HG03378 (cell line): ENCODE data around the gene DAAM1.

Source experiments
- ATAC-seq: cut with Tn5 transposase; IDR thresholded peaks from one replicate; pipeline ENCODE4 v1.9.1; 2021; ENCODE audit warnings: mild to moderate bottlenecking, moderate library complexity; ENCODE audit not compliant: unreplicated experiment

The DAAM1 gene

GRCh38 chr14:59187118-59187517 lies 1.3 kb upstream of the DAAM1 start:
- no peak for ATAC-seq

- ATAC-seq: peak; percentile 18
These were observed 536 bp upstream of the DAAM1 start for GRCh38 chr14:59187802-59188460.

GRCh38 chr14:59189091-59189785 lies 771 bp downstream of the DAAM1 start:
- peak; percentile 5 for ATAC-seq

GRCh38 chr14:59189786-59190368 lies 1.4 kb downstream of the DAAM1 start:
- peak; percentile 45 for ATAC-seq

DNA sequence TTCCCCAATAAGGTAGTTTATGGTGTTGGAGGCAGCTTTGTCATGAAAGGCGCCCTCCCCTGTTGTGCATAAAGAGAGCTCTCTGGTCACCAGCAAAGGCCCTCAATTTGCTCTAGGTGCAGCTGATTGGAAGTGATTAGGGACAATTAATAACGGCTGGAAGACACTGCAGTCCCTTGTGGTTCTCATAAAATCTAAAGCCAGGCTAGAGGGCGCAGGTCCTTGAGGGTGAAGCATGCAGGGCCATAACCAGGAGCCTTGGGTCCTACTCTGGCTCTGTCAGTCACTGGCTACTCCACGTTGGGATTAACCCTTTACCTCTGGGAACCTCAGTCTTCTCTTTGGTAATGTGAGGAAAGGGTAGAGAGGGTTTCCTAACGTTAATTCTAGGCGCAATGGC lies 1.9 kb downstream of the DAAM1 start:
- peak; percentile 6 for ATAC-seq

- ATAC-seq: no peak
These were observed 7.4 kb downstream of the DAAM1 start for GRCh38 chr14:59195912-59196311.

GRCh38 chr14:59197695-59198262 lies 9.3 kb downstream of the DAAM1 start:
- ATAC-seq: no peak

DNA sequence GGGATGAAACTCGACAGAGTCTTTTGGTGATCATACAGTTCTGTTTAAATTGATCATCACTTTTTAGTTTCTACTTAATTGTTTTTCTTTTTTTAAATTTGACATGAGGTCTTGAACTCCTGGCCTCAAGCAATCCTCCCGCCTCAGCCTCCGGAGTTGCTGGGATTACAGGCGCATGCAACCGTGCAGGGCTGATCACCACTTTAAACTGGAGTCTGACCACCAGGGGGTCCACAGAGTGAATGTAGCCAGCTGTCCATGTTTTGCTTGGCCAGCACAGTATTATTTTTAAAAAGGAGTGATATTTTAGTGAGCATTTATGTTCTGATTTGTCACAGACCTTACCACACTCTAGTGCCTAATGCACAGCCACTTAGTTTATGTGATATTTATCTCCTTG lies 10.7 kb downstream of the DAAM1 start:
- no peak for ATAC-seq

DNA sequence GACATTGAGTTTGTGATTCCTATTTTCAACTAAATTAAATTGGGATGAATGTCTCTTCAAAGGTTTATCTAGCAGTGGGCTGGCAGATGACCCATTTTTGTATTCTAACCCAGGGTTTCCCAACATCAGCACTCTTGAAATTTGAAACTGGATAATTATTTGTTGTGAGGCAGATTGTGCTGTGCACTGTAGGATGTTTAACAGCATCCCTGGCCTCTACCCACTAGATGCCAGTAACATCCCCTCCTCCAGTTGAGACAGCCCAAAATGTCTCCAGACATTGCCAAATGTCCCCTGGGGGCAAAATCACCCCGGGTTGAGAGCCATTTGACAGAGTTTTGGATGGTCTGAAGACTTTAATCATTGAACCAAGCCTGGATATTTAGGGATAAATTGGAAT lies 11.1 kb downstream of the DAAM1 start:
- no peak for ATAC-seq

DNA sequence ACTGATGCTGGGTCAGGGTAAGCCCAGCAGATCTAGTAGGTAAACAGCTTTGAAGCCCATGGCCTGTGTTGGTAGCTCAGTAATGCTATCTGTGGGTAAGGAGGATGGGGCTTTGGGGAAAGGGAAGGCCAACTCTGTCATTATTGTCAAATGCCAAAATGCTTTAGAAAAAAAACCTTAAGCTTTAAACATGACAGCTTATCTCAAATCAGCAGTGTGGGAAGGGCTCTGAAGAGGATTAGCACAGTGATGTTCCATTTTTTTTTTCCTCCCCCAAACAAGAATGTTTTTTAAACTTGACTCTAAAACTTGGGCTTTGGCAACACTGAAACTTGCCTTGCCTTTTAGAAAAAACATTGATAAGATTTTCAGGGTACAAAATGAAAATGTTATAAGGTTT lies 11.7 kb downstream of the DAAM1 start:
- ATAC-seq: no peak

GRCh38 chr14:59202031-59202430 lies 13.6 kb downstream of the DAAM1 start:
- ATAC-seq: no peak

GRCh38 chr14:59204305-59204704 lies 15.8 kb downstream of the DAAM1 start:
- ATAC-seq: no peak

DNA sequence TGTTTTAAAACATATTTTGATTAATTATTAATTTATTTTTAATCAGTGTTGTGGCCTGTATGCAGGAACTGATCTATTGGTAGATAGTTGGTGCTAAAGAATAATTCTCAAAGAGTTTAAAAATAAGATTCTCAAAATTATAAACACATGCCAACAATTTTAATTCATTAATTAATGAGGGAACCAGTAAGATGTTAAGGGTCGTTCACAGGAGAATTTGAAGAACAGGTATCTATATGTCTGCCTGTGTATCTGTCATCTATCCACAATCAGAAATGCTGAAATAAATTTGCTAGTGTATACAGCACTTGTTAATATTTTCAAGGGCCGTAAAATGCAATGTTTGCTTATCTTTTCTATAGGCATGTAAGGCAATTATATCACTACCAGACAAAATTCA lies 18.4 kb downstream of the DAAM1 start:
- ATAC-seq: no peak

GRCh38 chr14:59207506-59207933 lies 19.1 kb downstream of the DAAM1 start:
- ATAC-seq: no peak

- no peak for ATAC-seq
These were observed 19.9 kb downstream of the DAAM1 start for GRCh38 chr14:59208224-59208814.

DNA sequence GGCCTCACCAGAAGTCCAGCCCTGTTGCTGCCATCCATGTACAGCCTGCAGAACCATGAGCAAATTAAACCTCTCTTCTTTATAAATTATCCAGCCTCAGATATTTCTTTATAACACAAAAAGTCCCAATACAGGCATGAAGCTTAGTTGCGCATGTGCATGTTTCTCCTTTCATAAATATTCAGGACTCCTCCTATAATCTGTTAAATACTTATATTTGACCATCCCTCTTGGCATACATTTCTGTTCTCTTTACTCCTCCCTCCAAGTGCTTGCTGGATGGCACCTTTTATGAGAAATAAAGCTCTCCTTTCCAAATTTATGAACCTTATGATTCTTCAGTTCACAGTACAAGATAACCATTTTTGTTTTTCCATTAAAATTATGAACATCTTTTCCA lies 20.5 kb downstream of the DAAM1 start:
- no peak for ATAC-seq

DNA sequence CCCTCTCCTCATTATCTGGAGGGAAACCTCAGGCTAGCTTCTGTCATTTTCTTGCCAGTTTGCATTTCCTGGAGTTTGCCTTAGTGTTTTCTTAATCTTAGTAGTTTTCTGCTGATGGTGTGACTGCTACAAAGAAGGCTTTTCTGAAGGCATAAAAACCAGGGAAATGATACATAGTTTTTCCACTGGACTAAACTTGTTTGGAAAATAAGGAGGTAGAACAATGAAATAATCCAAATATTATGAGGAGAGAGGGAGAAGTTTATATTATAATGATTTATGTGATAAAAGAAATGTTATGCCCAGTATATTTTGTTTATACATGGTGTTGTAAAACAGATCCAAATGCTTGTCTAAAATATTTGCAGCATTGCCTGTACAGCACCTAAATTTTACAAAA lies 22.2 kb downstream of the DAAM1 start:
- ATAC-seq: no peak

DNA sequence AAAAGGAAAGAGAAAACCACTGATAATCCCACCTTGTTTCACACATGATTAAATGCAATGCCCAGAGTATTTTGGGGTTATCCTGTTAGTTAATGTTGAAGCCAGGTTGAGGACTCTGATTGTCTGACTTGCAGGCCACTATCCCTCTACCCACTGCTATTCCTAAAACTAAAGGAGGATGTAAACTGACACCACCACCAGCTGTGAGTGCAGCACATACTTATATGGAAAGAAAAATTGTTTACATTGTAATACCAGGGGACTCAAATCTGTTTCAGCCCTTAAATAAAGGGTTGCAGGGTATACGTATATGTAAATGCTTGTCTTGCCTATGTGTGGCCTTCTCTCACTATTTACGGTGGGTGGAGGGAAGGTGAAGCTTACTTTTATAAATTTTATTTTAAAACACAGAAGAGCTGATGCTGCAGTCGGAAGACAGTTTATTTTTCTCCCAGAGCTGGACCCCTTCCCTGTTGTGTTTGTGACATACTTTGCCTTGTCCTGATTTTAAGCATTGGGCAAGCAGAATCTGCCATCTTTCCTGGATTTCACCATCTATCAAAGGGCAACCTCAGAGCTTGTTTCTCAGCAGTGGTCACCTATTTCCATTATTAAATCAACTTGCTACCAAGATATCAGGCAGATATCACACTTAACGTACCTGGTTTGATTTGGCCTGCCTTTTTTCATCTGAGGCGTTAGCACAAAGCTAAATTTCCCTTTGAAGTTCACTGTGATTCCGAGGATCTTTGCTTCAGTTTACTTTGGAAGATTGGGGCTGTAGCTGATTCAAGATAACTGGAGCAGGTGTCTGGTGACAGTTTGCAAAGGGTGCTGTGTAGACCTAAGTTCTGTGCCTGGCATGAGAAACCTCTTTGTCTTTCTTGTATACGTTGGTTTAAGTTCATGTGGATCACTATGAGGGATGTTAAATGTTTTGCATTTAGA lies 25.2 kb downstream of the DAAM1 start:
- ATAC-seq: no peak

DNA sequence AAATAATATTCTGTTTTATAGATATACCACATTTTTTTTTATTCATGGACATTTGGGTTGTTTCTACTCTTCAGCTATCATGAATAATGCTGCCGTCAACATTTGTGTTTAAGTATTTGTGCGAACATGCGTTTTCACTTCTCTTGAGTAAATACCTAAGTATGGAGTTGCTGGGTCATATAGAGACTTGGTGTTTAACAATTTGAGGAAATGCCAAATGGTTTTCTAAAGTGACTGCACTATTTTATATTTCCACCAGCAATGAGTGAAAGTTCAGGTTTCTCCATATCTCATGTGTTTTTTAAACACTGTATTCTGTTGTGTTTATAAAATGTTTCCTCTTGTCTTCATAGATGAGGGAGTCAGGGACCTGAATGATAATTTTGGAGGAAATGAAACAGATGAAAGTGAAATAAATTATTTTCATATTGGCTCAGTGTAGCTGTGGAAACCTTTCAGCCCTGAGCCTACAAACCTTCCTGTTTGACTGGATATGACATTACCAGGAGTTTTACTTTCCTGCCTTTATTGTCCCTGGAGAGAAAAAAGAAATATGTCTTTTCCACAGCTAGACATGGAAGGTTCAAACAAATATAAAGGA lies 26.3 kb downstream of the DAAM1 start:
- peak; percentile 67 for ATAC-seq

GRCh38 chr14:59215322-59215721 lies 26.9 kb downstream of the DAAM1 start:
- no peak for ATAC-seq
